ENCODE data around the gene ANKRD55.

ANKRD55 gene

GRCh38 chr5:56200971-56201666 lies 32.0 kb downstream of the ANKRD55 start:
- TF ChIP-seq CTCF (IDR thresholded peaks at IDR 0.05; ENCODE audit: low read depth, low read length, missing control alignments): peak; percentile 74
- in situ Hi-C loops (cut with HindIII; ENCODE audit: low sequenced_read_pairs): no loop called here

GRCh38 chr5:56195016-56195415 lies 38.1 kb downstream of the ANKRD55 start:
- H3K4me3 ChIP-seq (ENCODE audit: low read depth, low read length): no peak overlapping the region
- in situ Hi-C loops (cut with HindIII; ENCODE audit: low sequenced_read_pairs): loop anchor here (25.0 kb wide), 1 partner anchor 208 kb away; the partner anchor contains the start of gene IL6ST
- TF ChIP-seq CTCF (IDR thresholded peaks at IDR 0.05; ENCODE audit: low read depth, low read length, missing control alignments): no peak
- DNase-seq (ENCODE audit: low read depth): no peak

More at GRCh38 chr5:56200971-56201666, 32.0 kb downstream of the ANKRD55 start:
- DNase-seq (ENCODE audit: low read depth): peak; percentile 57
- no peak overlapping the region for H3K4me3 ChIP-seq (ENCODE audit: low read depth, low read length)

GRCh38 chr5:56192246-56192645 lies 40.9 kb downstream of the ANKRD55 start:
- in situ Hi-C loops (cut with HindIII; ENCODE audit: low sequenced_read_pairs): loop anchor here (5.0 to 25.0 kb wide), 2 partner anchors 70 to 205 kb away; partner anchors contain the start of gene IL6ST
- DNase-seq (ENCODE audit: low read depth): no peak

GRCh38 chr5:56191656-56192055 lies 41.5 kb downstream of the ANKRD55 start:
- TF ChIP-seq CTCF (IDR thresholded peaks at IDR 0.05; ENCODE audit: low read depth, low read length, missing control alignments): no peak
- no peak overlapping the region for H3K4me3 ChIP-seq (ENCODE audit: low read depth, low read length)
- in situ Hi-C loops (cut with HindIII; ENCODE audit: low sequenced_read_pairs): loop anchor here (5.0 to 25.0 kb wide), 2 partner anchors 69 to 204 kb away; partner anchors contain the start of gene IL6ST
- DNase-seq (ENCODE audit: low read depth): no peak

More at GRCh38 chr5:56192246-56192645, 40.9 kb downstream of the ANKRD55 start:
- TF ChIP-seq CTCF (IDR thresholded peaks at IDR 0.05; ENCODE audit: low read depth, low read length, missing control alignments): no peak
- no peak overlapping the region for H3K4me3 ChIP-seq (ENCODE audit: low read depth, low read length)

GRCh38 chr5:56190497-56190896 lies 42.6 kb downstream of the ANKRD55 start:
- no peak for TF ChIP-seq CTCF (IDR thresholded peaks at IDR 0.05; ENCODE audit: low read depth, low read length, missing control alignments)
- H3K4me3 ChIP-seq (ENCODE audit: low read depth, low read length): no peak overlapping the region
- in situ Hi-C loops (cut with HindIII; ENCODE audit: low sequenced_read_pairs): loop anchor here (5.0 to 25.0 kb wide), 2 partner anchors 68 to 203 kb away; partner anchors contain the start of gene IL6ST
- no peak for DNase-seq (ENCODE audit: low read depth)

- H3K4me3 ChIP-seq (ENCODE audit: low read depth, low read length): no peak overlapping the region
- DNase-seq (ENCODE audit: low read depth): no peak
- TF ChIP-seq CTCF (IDR thresholded peaks at IDR 0.05; ENCODE audit: low read depth, low read length, missing control alignments): no peak
- in situ Hi-C loops (cut with HindIII; ENCODE audit: low sequenced_read_pairs): loop anchor here (25.0 kb wide), 1 partner anchor 199 kb away; the partner anchor contains the start of gene IL6ST
Observed at GRCh38 chr5:56185768-56186311, 47.3 kb downstream of the ANKRD55 start.
